Peyer's patch (tissue), 4 donors: ENCODE measurements around the gene DDX19B. TPM values are rescaled to one million over a fixed set of nuclear protein-coding genes. Genes with fewer than 3 reads are reported as not detected.
"Not testable (repeated sequence)": the region's sequence is repeated elsewhere in the genome, so short reads cannot be mapped to it uniquely, and the experiment has no call there.

Source experiments
- DNase-seq, 3 donors: peaks; one replicate each; pipeline ENCODE4 v3.0.0-alpha.2; 2017 to 2019
- H3K27ac ChIP-seq, 4 donors: fragments of 200-600 bp; sonication (generic); one replicate each; pipeline ENCODE4 v1.5.1; 2016 to 2019
- H3K27me3 ChIP-seq, 2 donors: fragments of 200-600 bp; sonication (generic); one replicate each; pipeline ENCODE4 v1.5.1; 2019
- H3K36me3 ChIP-seq, 3 donors: fragments of 200-600 bp; sonication (generic); one replicate each; pipeline ENCODE4 v1.5.1; 2016 to 2019
- H3K4me1 ChIP-seq, 4 donors: fragments of 200-600 bp; sonication (generic); one replicate each; pipeline ENCODE4 v1.5.1; 2016 to 2019
- H3K4me3 ChIP-seq, 4 donors: fragments of 200-600 bp; sonication (generic); 1 replicate in 3 of 4; 2 replicates in 1 of 4; pipeline ENCODE4 v1.5.1; 2016 to 2019; ENCODE audit warnings: mild to moderate bottlenecking in 1 of 4
- H3K9me3 ChIP-seq, 4 donors: fragments of 200-600 bp; sonication (generic); one replicate each; pipeline ENCODE4 v1.5.1; 2016 to 2019; ENCODE audit warnings: mild to moderate bottlenecking in 1 of 4
- CTCF ChIP-seq, 6 experiments: fragments of 450-650 bp in 4 of 6; fragments of 200-600 bp in 2 of 6; sonication (generic) in 1 of 6; IDR thresholded peaks; one replicate each; pipeline ENCODE4 v1.5.1; 2017 to 2019; ENCODE audit warnings: antibody characterized with exemption in 6 of 6, mild to moderate bottlenecking in 3 of 6, moderate library complexity in 1 of 6
- POLR2A ChIP-seq, 2 donors: fragments of 450-650 bp; IDR thresholded peaks; one replicate each; pipeline ENCODE4 v1.5.1; 2017; ENCODE audit warnings: antibody characterized with exemption in 2 of 2, mild to moderate bottlenecking in 2 of 2, moderate library complexity in 2 of 2
- total RNA-seq, 4 donors: library from RNA; depleted of rRNA; stranded (reverse); fragments of >200 nt; gene quantifications; one replicate each; pipeline ENCODE4 v1.1.0, GENCODE V29; 2016

DDX19B gene
- total RNA-seq, 4 donors from 2014 or later: 26.2 to 53.4 (median 42.1) TPM

DNA sequence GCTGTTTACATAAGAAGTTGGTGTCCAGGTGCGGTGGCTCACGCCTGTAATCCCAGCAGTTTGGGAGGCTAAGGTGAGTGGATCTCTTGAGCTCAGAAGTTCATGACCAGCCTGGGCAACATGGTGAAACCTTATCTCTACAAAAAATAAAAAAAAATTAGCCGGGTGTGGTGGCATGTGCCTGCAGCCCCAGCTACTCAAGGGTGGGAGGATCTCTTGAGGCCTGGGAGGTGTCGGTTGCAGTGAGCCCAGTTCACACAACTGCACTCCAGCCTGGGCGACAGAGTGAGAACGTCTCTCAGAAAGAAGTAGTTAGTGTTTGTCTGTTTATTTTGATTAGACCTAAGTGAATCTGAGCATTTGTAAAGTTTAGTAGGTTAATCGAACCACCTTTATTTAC lies 60.6 kb downstream of the DDX19B start:
- Histone ChIP-seq H3K36me3 (peaks cover 0 to 97% (median 0%) of the 10 kb centered on the region in 3 donors), H3K4me1 (no peaks in the 10 kb centered on the region), H3K9me3 (no peaks in the 10 kb centered on the region), H3K4me3 (no peak overlapping the region), H3K27me3 (no peaks in the 10 kb centered on the region), H3K27ac (no peak overlapping the region)
- no peak for DNase-seq
- TF ChIP-seq CTCF (IDR thresholded peaks at IDR 0.05) (no peak), POLR2A (IDR thresholded peaks at IDR 0.05) (no peak)

DNA sequence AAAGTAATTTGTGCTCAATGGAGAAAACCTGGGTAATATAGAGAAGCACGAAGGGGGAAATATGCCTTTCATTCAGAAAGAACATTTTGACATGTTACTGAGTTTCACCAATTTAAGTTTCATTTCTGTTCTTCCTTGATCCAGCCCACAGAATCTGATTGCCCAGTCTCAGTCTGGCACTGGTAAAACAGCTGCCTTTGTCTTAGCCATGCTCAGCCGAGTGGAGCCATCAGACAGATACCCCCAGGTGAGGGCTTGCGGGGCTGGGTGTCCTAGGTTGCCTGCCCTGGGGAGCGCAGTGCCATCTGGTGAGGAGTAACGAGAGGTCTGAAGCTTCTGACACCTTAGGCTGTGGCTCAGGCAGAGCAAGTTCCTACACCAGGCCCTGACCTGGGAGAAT lies 65.4 kb downstream of the DDX19B start:
- no peak for DNase-seq
- Histone ChIP-seq H3K4me3 (no peak overlapping the region), H3K4me1 (no peaks in the 10 kb centered on the region), H3K9me3 (no peaks in the 10 kb centered on the region), H3K27me3 (no peaks in the 10 kb centered on the region), H3K27ac (no peak overlapping the region), H3K36me3 (peaks cover 0 to 97% (median 0%) of the 10 kb centered on the region in 3 donors)
- TF ChIP-seq POLR2A (IDR thresholded peaks at IDR 0.05): no peak
- no peak for TF ChIP-seq CTCF (IDR thresholded peaks at IDR 0.05)

DNA sequence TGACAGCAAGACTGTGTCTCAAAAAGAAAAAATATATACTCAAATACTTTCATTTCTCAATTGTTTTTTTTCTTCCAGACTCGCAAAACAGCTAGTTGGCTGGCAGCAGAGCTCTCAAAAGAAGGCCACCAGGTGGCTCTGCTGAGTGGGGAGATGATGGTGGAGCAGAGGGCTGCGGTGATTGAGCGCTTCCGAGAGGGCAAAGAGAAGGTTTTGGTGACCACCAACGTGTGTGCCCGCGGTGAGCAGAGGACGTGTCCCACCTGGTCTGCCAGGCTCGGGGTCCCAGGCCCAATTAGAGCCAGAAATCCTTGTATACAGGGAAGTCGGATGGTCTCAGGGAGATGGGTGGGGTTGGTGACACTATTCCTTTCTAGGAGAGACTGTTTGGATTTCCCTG lies 71.2 kb downstream of the DDX19B start:
- not testable (repeated sequence) for H3K9me3 ChIP-seq, H3K27ac ChIP-seq, H3K4me3 ChIP-seq, H3K27me3 ChIP-seq, H3K4me1 ChIP-seq
- peak in 5 of 6 experiments; percentile 19 to 72 (median 64) for TF ChIP-seq CTCF (IDR thresholded peaks at IDR 0.05)
- peaks cover 0 to 86% (median 0%) of the 10 kb centered on the region in 3 donors for H3K36me3 ChIP-seq
- peak in 1 of 3 donors; percentile 60 for DNase-seq

DNA sequence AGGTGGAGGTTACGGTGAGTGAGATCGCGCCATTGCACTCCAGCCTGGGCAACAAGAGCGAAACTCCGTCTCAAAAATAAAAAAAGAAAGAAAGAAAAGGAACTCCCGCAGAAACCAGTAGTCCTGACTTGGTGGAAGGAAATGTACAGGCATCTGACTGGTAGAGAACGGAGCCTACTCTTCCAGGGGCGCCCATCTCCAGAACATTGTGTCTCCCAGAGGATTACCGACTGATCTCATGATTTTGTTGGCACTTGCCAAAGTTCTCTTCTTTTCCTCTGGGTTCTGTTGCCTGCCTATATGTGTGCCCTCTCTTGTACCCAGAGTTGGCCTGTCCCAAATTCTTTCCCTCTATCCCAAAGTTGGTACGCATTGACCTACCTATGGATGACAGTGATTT lies 71.9 kb downstream of the DDX19B start:
- Histone ChIP-seq H3K36me3 (peaks cover 0 to 85% (median 0%) of the 10 kb centered on the region in 3 donors), H3K4me1 (no peaks in the 10 kb centered on the region), H3K27ac (no peak overlapping the region), H3K9me3 (no peaks in the 10 kb centered on the region), H3K4me3 (no peak overlapping the region), H3K27me3 (no peaks in the 10 kb centered on the region)
- DNase-seq: no peak
- no peak for TF ChIP-seq CTCF (IDR thresholded peaks at IDR 0.05)
- no peak for TF ChIP-seq POLR2A (IDR thresholded peaks at IDR 0.05)

- no peak for TF ChIP-seq POLR2A (IDR thresholded peaks at IDR 0.05)
- TF ChIP-seq CTCF (IDR thresholded peaks at IDR 0.05): no peak
- Histone ChIP-seq H3K27ac (no peak overlapping the region), H3K4me1 (no peaks in the 10 kb centered on the region), H3K4me3 (no peak overlapping the region), H3K27me3 (no peaks in the 10 kb centered on the region), H3K36me3 (peaks cover 0 to 68% (median 0%) of the 10 kb centered on the region in 3 donors), H3K9me3 (no peaks in the 10 kb centered on the region)
- no peak for DNase-seq
Observed at GRCh38 chr16:70372921-70373728, 74.1 kb downstream of the DDX19B start.
